Sigmoid colon (tissue), 7 donors: ENCODE data around the gene POLR3H. TPM values are rescaled to one million over a fixed set of nuclear protein-coding genes. Genes with fewer than 3 reads are reported as not detected.

Experiments
- DNase-seq: peaks from one replicate; pipeline ENCODE4 v3.0.0-alpha.2; 2019
- H3K27ac ChIP-seq, 4 donors: fragments of 200-600 bp; sonication (generic); one replicate each; pipeline ENCODE4 v1.5.1; 2016 to 2019; ENCODE audit warnings: mild to moderate bottlenecking in 1 of 4
- H3K27me3 ChIP-seq, 3 donors: fragments of 200-600 bp; sonication (generic); one replicate each; pipeline ENCODE4 v1.5.1; 2019; ENCODE audit warnings: mild to moderate bottlenecking in 1 of 3
- H3K36me3 ChIP-seq, 4 donors: fragments of 200-600 bp; sonication (generic); one replicate each; pipeline ENCODE4 v1.5.1; 2016 to 2019
- H3K4me1 ChIP-seq, 4 donors: fragments of 200-600 bp; sonication (generic); one replicate each; pipeline ENCODE4 v1.5.1; 2017 to 2019
- H3K4me3 ChIP-seq, 4 donors: fragments of 200-600 bp; sonication (generic); one replicate each; pipeline ENCODE4 v1.5.1; 2017 to 2019; ENCODE audit warnings: mild to moderate bottlenecking in 2 of 4, moderate library complexity in 1 of 4
- H3K9me3 ChIP-seq, 4 donors: fragments of 200-600 bp in 3 of 4; sonication (generic) in 3 of 4; one replicate each; pipeline versions ENCODE4 v1.5.1 to v1.6.1; 2013 to 2019
- CTCF ChIP-seq, 4 experiments: fragments of 450-650 bp in 3 of 4; fragments of 200-600 bp in 1 of 4; IDR thresholded peaks; one replicate each; pipeline ENCODE4 v1.5.1; 2016 to 2019; ENCODE audit warnings: antibody characterized with exemption in 4 of 4, mild to moderate bottlenecking in 3 of 4, moderate library complexity in 2 of 4
- EP300 ChIP-seq, 4 donors: sonication (generic); formaldehyde crosslinking; IDR thresholded peaks; one replicate each; pipeline ENCODE4 v1.6.1; 2017; ENCODE audit warnings: antibody characterized with exemption in 4 of 4
- POLR2A ChIP-seq, 2 donors: fragments of 450-650 bp; IDR thresholded peaks; one replicate each; pipeline ENCODE4 v1.6.1; 2016; ENCODE audit warnings: antibody characterized with exemption in 2 of 2, mild to moderate bottlenecking in 2 of 2, moderate library complexity in 2 of 2
- POLR2AphosphoS5 ChIP-seq, 4 donors: sonication (generic); formaldehyde crosslinking; IDR thresholded peaks; one replicate each; pipeline ENCODE4 v1.6.1; 2017; ENCODE audit warnings: antibody characterized with exemption in 4 of 4
- WGBS, 2 donors: extraction: QIAGEN DNeasy Blood & Tissue Kit; methylation state at CpG; one replicate each; pipeline ENCODE4 v1.1.7; 2013; 5-methylcytosine and 5-hydroxymethylcytosine counted together
- intact Hi-C: fragments of 100-400 bp; cut with DNase I; formaldehyde crosslinking; loops from one replicate; pipeline ENCODE4 v1.15.1; 2023
- polyA plus RNA-seq, 3 donors: library from polyadenylated mRNA; stranded (reverse); fragments of 200-250 nt; gene quantifications; one replicate each; pipeline ENCODE4 v1.2.3, GENCODE V29; 2013
- total RNA-seq, 4 donors: library from RNA; depleted of rRNA; stranded (reverse); fragments of >200 nt; gene quantifications; one replicate each; pipeline ENCODE4 v1.1.0, GENCODE V29; 2016
- donor health status: healthy with polysubstance abuse.
- donor health status: Bipolar disorder and iron deficiency.
- donor health status: healthy.

POLR3H gene
- total and polyA plus RNA-seq, 7 donors: 4.6 to 19.7 (median 10.5) TPM

- no peaks in the 10 kb centered on the region for H3K9me3 ChIP-seq
- DNase-seq: no peak
- H3K27me3 ChIP-seq: no peaks in the 10 kb centered on the region
- H3K27ac ChIP-seq: no peak overlapping the region
- intact Hi-C loops: no loop called here
- TF ChIP-seq POLR2A (IDR thresholded peaks at IDR 0.05) (no peak), POLR2AphosphoS5 (IDR thresholded peaks at IDR 0.05) (no peak)
- H3K36me3 ChIP-seq: peaks cover 0 to 4% (median 0%) of the 10 kb centered on the region in 4 donors
- H3K4me1 ChIP-seq: peaks cover 0 to 19% (median 14%) of the 10 kb centered on the region in 4 donors
- 93 to 94% methylated on average over 14 of the region's 14 CpGs for WGBS, 2 donors
- H3K4me3 ChIP-seq: no peak overlapping the region
These were observed 27.5 kb upstream of the POLR3H start for GRCh38 chr22:41571786-41572185.

GRCh38 chr22:41570221-41570620 lies 26.0 kb upstream of the POLR3H start:
- DNase-seq: no peak
- Histone ChIP-seq H3K9me3 (no peaks in the 10 kb centered on the region), H3K27ac (no peak overlapping the region), H3K4me1 (peaks cover 0 to 29% (median 19%) of the 10 kb centered on the region in 4 donors), H3K27me3 (no peaks in the 10 kb centered on the region), H3K36me3 (no peaks in the 10 kb centered on the region), H3K4me3 (no peak overlapping the region)
- 79 to 87% methylated on average over 3 of the region's 3 CpGs for WGBS, 2 donors
- TF ChIP-seq EP300 (IDR thresholded peaks at IDR 0.05) (no peak), CTCF (IDR thresholded peaks at IDR 0.05) (no peak), POLR2AphosphoS5 (IDR thresholded peaks at IDR 0.05) (no peak), POLR2A (IDR thresholded peaks at IDR 0.05) (no peak)
- intact Hi-C loops: no loop called here

- DNase-seq: no peak
- Histone ChIP-seq H3K36me3 (no peaks in the 10 kb centered on the region), H3K27me3 (no peaks in the 10 kb centered on the region), H3K27ac (no peak overlapping the region), H3K4me1 (peaks cover 0 to 29% (median 20%) of the 10 kb centered on the region in 4 donors), H3K9me3 (no peaks in the 10 kb centered on the region), H3K4me3 (no peak overlapping the region)
- intact Hi-C loops: no loop called here
- WGBS, 2 donors: 74 to 76% methylated on average over 7 of the region's 7 CpGs
- no peak for TF ChIP-seq CTCF (IDR thresholded peaks at IDR 0.05)
- TF ChIP-seq POLR2A (IDR thresholded peaks at IDR 0.05): no peak
- no peak for TF ChIP-seq POLR2AphosphoS5 (IDR thresholded peaks at IDR 0.05)
- TF ChIP-seq EP300 (IDR thresholded peaks at IDR 0.05): no peak
These were observed 24.5 kb upstream of the POLR3H start for GRCh38 chr22:41568811-41569210.

GRCh38 chr22:41567512-41567768 lies 23.2 kb upstream of the POLR3H start:
- Histone ChIP-seq H3K27ac (peak overlapping the region in 3 of 4 donors; percentile 85 to 91 (median 88)), H3K27me3 (no peaks in the 10 kb centered on the region), H3K9me3 (no peaks in the 10 kb centered on the region), H3K36me3 (no peaks in the 10 kb centered on the region), H3K4me3 (no peak overlapping the region), H3K4me1 (peaks cover 0 to 41% (median 34%) of the 10 kb centered on the region in 4 donors)
- WGBS, 2 donors: 66 to 74% methylated on average over 3 of the region's 3 CpGs
- TF ChIP-seq POLR2A (IDR thresholded peaks at IDR 0.05) (no peak), POLR2AphosphoS5 (IDR thresholded peaks at IDR 0.05) (no peak), EP300 (IDR thresholded peaks at IDR 0.05) (no peak), CTCF (IDR thresholded peaks at IDR 0.05) (no peak)
- no peak for DNase-seq
- intact Hi-C loops: no loop called here

GRCh38 chr22:41565403-41566054 lies 21.3 kb upstream of the POLR3H start:
- intact Hi-C loops: no loop called here
- no peaks in the 10 kb centered on the region for H3K9me3 ChIP-seq
- H3K27ac ChIP-seq: peak overlapping the region; percentile 64 to 91 (median 86)
- peaks cover 0 to 58% (median 47%) of the 10 kb centered on the region in 4 donors for H3K4me1 ChIP-seq
- peak in 1 of 4 donors; percentile 36 for TF ChIP-seq EP300 (IDR thresholded peaks at IDR 0.05)
- TF ChIP-seq CTCF (IDR thresholded peaks at IDR 0.05): no peak
- TF ChIP-seq POLR2A (IDR thresholded peaks at IDR 0.05): no peak
- TF ChIP-seq POLR2AphosphoS5 (IDR thresholded peaks at IDR 0.05): peak in 1 of 4 donors; percentile 32
- whole genome bisulfite sequencing, 2 donors: 75 to 78% methylated on average over 8 of the region's 8 CpGs
- no peak overlapping the region for H3K4me3 ChIP-seq
- no peaks in the 10 kb centered on the region for H3K27me3 ChIP-seq
- no peaks in the 10 kb centered on the region for H3K36me3 ChIP-seq
- peak; percentile 88 for DNase-seq
